ENCODE measurements around the gene CCDC59. TPM values are rescaled to one million over a fixed set of nuclear protein-coding genes. Genes with fewer than 3 reads are reported as not detected.

Gene CCDC59, protein sequence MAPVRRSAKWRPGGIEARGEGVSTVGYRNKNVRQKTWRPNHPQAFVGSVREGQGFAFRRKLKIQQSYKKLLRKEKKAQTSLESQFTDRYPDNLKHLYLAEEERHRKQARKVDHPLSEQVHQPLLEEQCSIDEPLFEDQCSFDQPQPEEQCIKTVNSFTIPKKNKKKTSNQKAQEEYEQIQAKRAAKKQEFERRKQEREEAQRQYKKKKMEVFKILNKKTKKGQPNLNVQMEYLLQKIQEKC
- total RNA-seq (2021; ENCODE audit: unreplicated experiment) (76.6 TPM), Bru-seq, nascent RNA (percentile 97 among the genes with signal in this experiment), BruChase-seq, experiment 1, labeled RNA remaining after a 6-hour chase (percentile 92 among the genes with signal in this experiment), BruChase-seq, experiment 2, labeled RNA remaining after a 2-hour chase (percentile 90 among the genes with signal in this experiment)
- polyA plus RNA-seq (2012) = 54.3 and 85.9 TPM in 2 replicates
- long read RNA-seq, transcript CCDC59-201 (4 exons, 1,983 nt) = major isoform, 23 of 47 reads
- long read RNA-seq, partial matches to known transcripts = 17 of 47 reads
- long read RNA-seq, other reads (novel, unspliced or antisense) = 1 of 47 reads

DNA sequence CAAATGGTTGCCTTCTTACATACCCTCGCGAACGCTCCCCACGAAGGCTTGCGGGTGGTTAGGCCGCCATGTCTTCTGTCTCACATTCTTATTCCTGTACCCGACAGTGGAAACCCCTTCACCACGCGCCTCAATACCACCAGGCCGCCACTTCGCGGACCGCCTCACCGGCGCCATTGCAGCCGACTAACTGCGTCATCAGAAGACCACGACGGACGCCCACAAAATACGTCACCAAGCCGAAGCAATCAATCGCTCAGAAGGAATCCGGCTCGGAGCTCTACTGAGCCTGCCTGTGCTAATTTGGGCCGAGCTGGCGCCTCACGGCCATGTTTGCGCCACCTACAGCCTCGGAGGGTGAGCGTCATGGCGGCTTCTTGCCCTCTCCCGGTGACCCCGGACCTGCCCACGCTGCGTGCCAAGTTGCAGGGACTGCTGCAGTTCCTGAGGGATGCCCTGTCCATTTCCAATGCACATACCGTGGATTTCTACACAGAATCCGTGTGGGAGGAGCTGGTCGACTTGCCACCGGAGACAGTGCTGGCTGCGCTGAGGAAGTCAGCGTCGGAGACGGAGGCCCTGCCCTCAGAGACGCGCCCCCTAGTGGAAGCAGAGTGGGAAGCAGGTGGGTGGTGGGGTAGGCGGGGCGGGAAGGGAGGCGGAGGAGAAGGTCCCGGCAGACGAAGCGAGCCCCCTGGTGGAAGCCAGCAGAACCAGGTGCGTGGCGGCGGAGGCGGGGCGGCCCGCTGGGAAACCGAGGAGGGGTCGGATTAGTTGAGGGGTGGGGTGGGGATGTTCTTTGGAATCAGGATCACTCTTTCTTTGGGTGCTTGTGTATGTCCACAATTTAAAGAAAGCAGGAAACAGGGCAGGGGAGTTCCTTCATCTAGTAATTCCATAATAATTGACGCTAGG lies at the start of gene CCDC59, which contains the start of gene METTL25:
CCDC59 (minus strand) TSS at position 188 of the 915 bp plus-strand sequence; CDS start at position 177, 11 bp downstream.
METTL25 (plus strand) TSS at position 330 of the 915 bp plus-strand sequence; CDS start at position 367, 37 bp downstream.
- H3K9ac ChIP-seq (ENCODE audit: low read length) = peak within 1 kb of the TSS; percentile 95
- DNase-seq (ENCODE audit: low read depth, low spot score) (peak; percentile 97), ATAC-seq (peak; percentile 95)
- TF ChIP-seq ZFX (IDR thresholded peaks at IDR 0.05) = peak; percentile 63
- TF ChIP-seq, protein P1, sequence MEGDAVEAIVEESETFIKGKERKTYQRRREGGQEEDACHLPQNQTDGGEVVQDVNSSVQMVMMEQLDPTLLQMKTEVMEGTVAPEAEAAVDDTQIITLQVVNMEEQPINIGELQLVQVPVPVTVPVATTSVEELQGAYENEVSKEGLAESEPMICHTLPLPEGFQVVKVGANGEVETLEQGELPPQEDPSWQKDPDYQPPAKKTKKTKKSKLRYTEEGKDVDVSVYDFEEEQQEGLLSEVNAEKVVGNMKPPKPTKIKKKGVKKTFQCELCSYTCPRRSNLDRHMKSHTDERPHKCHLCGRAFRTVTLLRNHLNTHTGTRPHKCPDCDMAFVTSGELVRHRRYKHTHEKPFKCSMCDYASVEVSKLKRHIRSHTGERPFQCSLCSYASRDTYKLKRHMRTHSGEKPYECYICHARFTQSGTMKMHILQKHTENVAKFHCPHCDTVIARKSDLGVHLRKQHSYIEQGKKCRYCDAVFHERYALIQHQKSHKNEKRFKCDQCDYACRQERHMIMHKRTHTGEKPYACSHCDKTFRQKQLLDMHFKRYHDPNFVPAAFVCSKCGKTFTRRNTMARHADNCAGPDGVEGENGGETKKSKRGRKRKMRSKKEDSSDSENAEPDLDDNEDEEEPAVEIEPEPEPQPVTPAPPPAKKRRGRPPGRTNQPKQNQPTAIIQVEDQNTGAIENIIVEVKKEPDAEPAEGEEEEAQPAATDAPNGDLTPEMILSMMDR (IDR thresholded peaks at IDR 0.05 in 2 of 3, conservative IDR thresholded peaks at IDR 0.05 in 1 of 3; ENCODE audit: borderline replicate concordance in 1 of 3, insufficient read depth in 1 of 3, low read depth in 2 of 3, low read length in 2 of 3) = peak; percentile 82 to 99 (median 89)
- TF ChIP-seq POLR2A (IDR thresholded peaks at IDR 0.05; ENCODE audit: borderline replicate concordance, extremely low read depth, insufficient read depth, insufficient read length) = peak; percentile 63
- TF ChIP-seq SP1 (IDR thresholded peaks at IDR 0.05; ENCODE audit: low read depth) = peak; percentile 97
- peak; percentile 100 for TF ChIP-seq CBX3 (IDR thresholded peaks at IDR 0.05; ENCODE audit: low read depth)
- TF ChIP-seq POLR2AphosphoS5 (IDR thresholded peaks at IDR 0.05; ENCODE audit: low read depth, low read length) = peak; percentile 85
- peak; percentile 29; the same call in 1 of the 2 replicates for TF ChIP-seq RAD21 (IDR thresholded peaks at IDR 0.05; ENCODE audit: low read depth)
- TF ChIP-seq TCF7L2 (IDR thresholded peaks at IDR 0.05; ENCODE audit: borderline replicate concordance, extremely low read depth, insufficient read depth, insufficient read length) = peak; percentile 80
- TF ChIP-seq CEBPB (IDR thresholded peaks at IDR 0.05; ENCODE audit: low read depth) = no peak; the same call in 1 of the 2 replicates
- TF ChIP-seq SRF (IDR thresholded peaks at IDR 0.05; ENCODE audit: low read depth) = peak; percentile 99
- peak; percentile 73 for TF ChIP-seq EGR1 (IDR thresholded peaks at IDR 0.05; ENCODE audit: low read depth)
- peak; percentile 98 for TF ChIP-seq YY1 (IDR thresholded peaks at IDR 0.05; ENCODE audit: extremely low read depth, insufficient replicate concordance, low read depth, low read length)
- no peak for TF ChIP-seq JUND (IDR thresholded peaks at IDR 0.05)
- TF ChIP-seq, protein P2, sequence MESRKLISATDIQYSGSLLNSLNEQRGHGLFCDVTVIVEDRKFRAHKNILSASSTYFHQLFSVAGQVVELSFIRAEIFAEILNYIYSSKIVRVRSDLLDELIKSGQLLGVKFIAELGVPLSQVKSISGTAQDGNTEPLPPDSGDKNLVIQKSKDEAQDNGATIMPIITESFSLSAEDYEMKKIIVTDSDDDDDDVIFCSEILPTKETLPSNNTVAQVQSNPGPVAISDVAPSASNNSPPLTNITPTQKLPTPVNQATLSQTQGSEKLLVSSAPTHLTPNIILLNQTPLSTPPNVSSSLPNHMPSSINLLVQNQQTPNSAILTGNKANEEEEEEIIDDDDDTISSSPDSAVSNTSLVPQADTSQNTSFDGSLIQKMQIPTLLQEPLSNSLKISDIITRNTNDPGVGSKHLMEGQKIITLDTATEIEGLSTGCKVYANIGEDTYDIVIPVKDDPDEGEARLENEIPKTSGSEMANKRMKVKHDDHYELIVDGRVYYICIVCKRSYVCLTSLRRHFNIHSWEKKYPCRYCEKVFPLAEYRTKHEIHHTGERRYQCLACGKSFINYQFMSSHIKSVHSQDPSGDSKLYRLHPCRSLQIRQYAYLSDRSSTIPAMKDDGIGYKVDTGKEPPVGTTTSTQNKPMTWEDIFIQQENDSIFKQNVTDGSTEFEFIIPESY (IDR thresholded peaks at IDR 0.05; ENCODE audit: extremely low read depth, insufficient replicate concordance, low read length) = peak; percentile 42
- no peak for TF ChIP-seq EZH2phosphoT487 (IDR thresholded peaks at IDR 0.05; ENCODE audit: borderline replicate concordance)
- TF ChIP-seq, protein P3, sequence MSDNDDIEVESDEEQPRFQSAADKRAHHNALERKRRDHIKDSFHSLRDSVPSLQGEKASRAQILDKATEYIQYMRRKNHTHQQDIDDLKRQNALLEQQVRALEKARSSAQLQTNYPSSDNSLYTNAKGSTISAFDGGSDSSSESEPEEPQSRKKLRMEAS (IDR thresholded peaks at IDR 0.05) = peak; percentile 89
- peak within 1 kb of the TSS; percentile 84 to 88 for H3K4me3 ChIP-seq (replicated peaks in 1 of 2; ENCODE audit: low read depth in 1 of 2, low read length in 2 of 2)
- RAD21 ChIA-PET (ENCODE audit: low non-redundant PET in 1 of 2, low total read pairs in 2 of 2, uncharacterized antibody in 2 of 2, unreplicated experiment in 2 of 2) = interaction anchor here in 1 of 2 experiments (0.7 kb wide), 1 partner anchor 48 kb away, joined by 5 read pairs; no protein-coding TSS in a partner anchor
- H2AFZ ChIP-seq (ENCODE audit: low read depth, low read length, poor library complexity, severe bottlenecking) = peak within 1 kb of the TSS; percentile 95
- H3K27ac ChIP-seq (ENCODE audit: low read depth, low read length) = peak within 1 kb of the TSS; percentile 65
- POLR2A ChIA-PET = interaction anchor here (0.9 to 1.8 kb wide), 2 partner anchors 8 to 307 kb away, joined by 4 read pairs; no protein-coding TSS in a partner anchor
- no peaks in the 10 kb centered on the region for H3K9me2 ChIP-seq (ENCODE audit: insufficient read depth)
- CTCF ChIA-PET = interaction anchor here (0.6 to 1.6 kb wide), 10 partner anchors 9 to 714 kb away, joined by 3 to 18 read pairs (median 4); no protein-coding TSS in a partner anchor
- H3K4me2 ChIP-seq (ENCODE audit: low read length) = peak within 1 kb of the TSS; percentile 88
- H3K27me3 ChIP-seq (ENCODE audit: insufficient read depth, low read length) = no peaks in the 10 kb centered on the region
- BruUV-seq (replicated peaks) = no TSS peak
- peaks cover 13 to 30% of the 10 kb centered on the region in 2 experiments for H3K36me3 ChIP-seq (ENCODE audit: control insufficient read depth in 1 of 2, insufficient read depth in 2 of 2, low read length in 2 of 2)
- intact Hi-C loops (cut with micrococcal nuclease) = loop anchor here (1.0 to 10.0 kb wide), 3 partner anchors 266 to 714 kb away; partner anchors contain the start of gene TMTC2
- peaks cover 46% of the 10 kb centered on the region for H3K79me2 ChIP-seq (ENCODE audit: insufficient read depth, low read length)
- peaks cover 3 to 15% of the 10 kb centered on the region in 2 experiments; a peak in 3 of 4 replicates for H3K4me1 ChIP-seq (ENCODE audit: control insufficient read depth in 1 of 2, insufficient read depth in 2 of 2, low read length in 2 of 2)
- no peaks in the 10 kb centered on the region for H4K20me1 ChIP-seq (ENCODE audit: insufficient read depth)
- no peaks in the 10 kb centered on the region for H3K9me3 ChIP-seq (ENCODE audit: control insufficient read depth in 1 of 2, insufficient read depth in 1 of 2, low read depth in 1 of 2, low read length in 2 of 2)
